SK-N-DZ (cell line): ENCODE measurements around the gene ATRIP.
"Not testable (repeated sequence)": the region's sequence is repeated elsewhere in the genome, so short reads cannot be mapped to it uniquely, and the experiment has no call there.

Experiments
- DNase-seq: peaks from one replicate; pipeline ENCODE4 v3.0.0-alpha.2; 2015; ENCODE audit warnings: low spot score

ATRIP gene

DNA sequence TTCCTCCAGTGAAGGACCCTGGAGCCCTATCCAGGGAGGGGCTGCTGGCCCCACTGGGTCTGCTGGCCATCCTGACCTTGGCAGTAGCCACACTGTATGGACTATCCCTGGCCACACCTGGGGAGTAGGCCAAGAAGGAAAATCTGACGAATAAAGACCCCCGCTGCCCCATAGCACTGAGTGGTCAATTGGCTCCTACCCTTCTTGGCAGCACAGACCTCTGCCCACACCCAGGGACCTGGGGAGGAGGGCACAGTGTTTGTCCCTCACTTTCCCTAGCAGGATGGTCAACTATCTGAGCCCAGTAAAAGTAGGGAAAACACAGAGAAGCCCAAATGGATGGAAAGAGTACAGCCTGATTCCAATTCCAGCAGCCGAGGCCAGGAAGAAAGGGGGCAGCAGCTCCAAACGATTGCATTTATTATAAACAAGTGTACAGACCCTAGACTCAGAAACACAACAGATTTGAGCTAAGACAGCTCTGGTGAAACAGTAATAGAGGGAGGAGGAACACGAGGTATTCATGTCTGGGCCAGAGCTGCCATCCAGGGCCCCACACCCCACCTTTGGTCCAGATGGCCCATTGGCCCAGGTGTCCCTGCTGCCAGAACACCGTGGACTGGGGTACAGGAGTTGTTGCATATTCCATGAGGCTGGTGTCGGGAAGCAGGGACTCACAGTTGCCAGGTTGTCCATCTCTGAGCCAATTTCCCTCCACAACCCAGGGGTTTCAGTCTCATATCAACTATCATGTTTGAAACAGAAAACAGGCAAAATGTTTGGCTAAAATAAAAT lies 21.1 kb downstream of the ATRIP start:
- no peak for DNase-seq

DNA sequence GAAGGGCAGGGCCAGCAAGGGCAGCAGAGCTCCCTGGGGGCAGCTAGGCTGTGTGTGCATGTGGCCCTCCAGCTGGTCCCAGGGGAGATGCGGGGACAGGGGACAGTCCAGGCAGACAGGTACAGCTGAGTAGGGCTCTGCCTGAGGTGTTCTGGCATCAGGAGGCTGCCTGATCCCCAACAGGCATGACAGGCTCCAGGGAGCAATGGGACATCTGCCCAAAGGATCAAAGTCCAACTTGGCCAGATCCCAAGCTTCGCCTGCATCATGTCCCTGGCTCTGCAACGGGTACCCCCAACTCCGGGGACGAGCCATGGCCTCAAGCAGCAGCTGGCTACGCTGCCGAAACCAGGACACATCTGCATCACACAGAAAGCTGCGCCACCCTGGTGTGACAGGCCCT lies 21.8 kb downstream of the ATRIP start:
- DNase-seq: no peak

DNA sequence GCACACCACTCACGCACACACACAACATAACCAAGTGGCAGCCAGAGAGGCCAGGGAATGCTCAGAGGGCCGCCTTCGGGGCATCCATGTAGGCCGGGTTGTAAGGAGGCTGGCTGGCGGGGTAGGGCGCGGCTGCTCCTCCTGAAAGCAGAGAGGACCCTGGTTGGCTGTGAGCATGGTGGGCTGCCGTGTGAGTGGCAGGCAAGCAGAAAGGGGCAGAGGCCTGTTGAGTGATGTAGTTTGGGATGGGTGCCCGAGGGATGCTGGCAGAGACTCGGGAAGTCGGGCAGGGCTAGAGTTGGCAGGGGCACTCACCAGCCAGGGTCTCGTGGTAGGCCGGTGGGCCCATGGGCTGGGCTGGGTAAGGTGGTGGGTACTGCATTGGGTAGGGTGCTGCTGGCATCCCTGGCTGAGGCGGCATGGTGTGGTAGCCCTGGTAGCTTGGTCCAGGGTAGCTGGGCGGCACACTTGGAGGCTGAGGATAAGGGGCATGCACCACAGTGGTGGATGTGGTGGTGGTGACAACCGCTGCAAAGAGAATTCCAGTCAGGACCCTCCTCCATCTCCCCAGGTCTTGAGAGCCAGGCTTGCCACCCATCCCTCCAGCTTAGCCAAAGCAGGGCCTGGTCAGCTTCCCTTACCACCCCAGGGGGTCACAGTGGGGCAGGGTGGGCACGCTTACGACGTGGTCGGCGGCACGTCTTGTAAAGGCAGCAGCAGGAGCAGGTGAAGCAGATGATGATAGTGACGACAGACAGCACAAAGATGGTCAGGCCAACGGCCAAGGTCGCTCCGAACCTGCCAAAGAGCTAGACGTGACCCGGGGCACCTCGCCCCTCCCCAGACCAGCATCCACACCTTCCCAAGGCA lies 22.7 kb downstream of the ATRIP start:
- no peak for DNase-seq

GRCh38 chr3:48470286-48470685 lies 23.7 kb downstream of the ATRIP start:
- DNase-seq: no peak

- DNase-seq: no peak
These were observed 26.1 kb downstream of the ATRIP start for GRCh38 chr3:48472673-48472922.

DNA sequence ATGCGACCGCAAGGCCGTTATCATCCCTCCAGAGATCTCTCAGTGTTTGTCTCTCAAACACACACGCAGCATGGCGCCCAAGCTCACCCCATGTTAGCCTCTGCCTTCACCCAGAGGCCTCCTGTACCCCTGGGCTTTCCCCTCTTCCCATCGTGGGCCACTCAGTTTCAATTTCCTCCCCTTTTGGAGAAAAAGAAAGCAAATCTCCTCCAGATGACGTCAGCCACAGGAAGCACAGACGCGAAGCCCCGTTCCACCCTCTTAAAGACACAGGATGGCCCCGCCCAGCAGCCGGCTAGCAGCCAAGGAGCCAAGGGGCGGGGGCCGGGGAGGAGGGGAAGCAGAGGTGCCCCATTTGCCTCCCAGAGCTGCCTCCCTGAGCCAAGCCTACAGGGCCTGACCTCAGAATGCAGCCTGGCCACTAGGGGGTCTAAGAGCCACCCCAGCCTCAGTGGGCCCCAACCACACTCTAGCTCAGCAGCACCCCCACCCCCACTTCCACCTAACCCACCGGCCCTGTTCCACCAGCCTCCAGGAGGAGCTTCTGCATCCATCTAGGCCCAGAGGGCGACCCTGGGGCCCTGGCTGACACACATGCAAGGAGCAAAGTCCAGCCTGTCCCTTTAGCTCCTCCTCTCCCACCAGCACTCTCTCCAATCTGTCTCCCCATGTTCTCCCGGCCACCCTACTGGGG lies 26.5 kb downstream of the ATRIP start:
- DNase-seq: peak; percentile 94

- no peak for DNase-seq
These were observed 27.0 kb downstream of the ATRIP start for GRCh38 chr3:48473617-48473952.

DNA sequence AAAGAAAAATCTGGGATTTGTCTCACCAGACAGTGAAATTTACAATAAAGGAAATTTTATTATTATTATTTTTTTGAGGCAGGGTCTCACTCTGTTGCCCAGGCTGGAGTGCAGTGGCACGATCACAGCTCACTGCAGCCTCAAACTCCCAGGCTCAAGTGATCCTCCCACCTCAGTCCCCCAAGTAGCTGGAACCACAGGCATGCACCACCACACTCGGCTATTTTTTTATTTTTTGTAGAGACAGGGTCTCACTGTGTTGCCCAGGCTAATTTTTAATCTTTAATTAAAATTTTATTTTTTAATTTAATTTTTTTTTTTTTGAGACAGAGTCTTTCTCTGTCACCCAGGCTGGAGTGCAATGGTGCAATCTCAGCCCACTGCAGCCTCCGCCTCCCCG lies 27.5 kb downstream of the ATRIP start:
- not testable (repeated sequence) for DNase-seq

GRCh38 chr3:48474619-48475018 lies 28.1 kb downstream of the ATRIP start:
- DNase-seq: no peak

- DNase-seq: no peak
These were observed 28.7 kb downstream of the ATRIP start for GRCh38 chr3:48475188-48475587.

- DNase-seq: no peak
These were observed 30.0 kb downstream of the ATRIP start for GRCh38 chr3:48476426-48477053.

- DNase-seq: no peak
These were observed 31.5 kb downstream of the ATRIP start for GRCh38 chr3:48477959-48478520.

- no peak for DNase-seq
These were observed 32.4 kb downstream of the ATRIP start for GRCh38 chr3:48478626-48479555.

DNA sequence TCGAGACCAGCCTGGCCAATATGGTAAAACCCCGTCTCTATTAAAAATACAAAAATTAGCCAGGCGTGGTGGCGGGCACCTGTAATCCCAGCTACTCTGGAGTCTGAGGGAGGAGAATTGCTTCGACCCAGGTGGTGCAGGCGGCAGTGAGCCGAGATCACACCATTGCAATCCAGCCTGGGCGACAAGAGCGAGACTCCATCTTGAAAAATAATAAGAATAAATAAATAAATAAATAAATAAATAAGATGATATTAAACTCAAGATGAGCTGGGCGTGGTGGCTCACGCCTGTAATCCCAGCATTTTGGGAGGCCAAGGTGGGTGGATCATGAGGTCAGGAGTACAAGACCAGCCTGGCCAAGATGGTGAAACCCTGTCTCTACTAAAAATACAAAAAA lies 34.4 kb downstream of the ATRIP start:
- not testable (repeated sequence) for DNase-seq

DNA sequence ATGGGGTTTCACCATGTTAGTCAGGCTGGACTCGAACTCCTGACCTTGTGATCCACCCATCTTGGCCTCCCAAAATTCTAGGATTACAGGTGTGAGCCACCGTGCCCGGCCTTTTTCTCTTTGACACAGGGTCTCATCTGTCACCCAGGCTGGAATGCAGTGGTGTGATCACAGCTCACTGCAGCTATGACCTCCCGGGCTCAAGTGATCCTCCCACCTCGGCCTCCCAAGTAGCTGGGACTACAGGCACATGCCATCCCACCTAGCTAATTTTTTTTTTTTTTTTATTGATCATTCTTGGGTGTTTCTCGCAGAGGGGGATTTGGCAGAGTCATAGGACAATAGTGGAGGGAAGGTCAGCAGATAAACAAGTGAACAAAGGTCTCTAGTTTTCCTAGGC lies 36.3 kb downstream of the ATRIP start:
- DNase-seq: not testable (repeated sequence)

DNA sequence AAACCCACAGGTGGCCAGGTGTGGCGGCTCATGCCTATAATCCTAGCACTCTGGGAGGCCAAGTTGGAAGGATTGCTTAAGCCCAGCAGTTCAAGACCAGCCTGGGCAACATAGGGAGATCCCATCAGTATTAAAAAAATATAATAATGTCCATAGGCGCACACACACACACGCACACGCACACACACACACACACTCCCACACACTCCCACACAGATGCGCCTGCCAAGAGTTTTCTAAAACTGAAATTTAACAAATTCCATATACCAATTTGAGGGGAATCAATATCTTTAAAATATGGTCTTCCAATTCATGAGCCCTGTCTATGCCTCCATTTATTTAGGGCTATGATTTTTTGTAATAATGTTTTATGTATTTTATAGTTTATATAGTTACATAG lies 40.4 kb downstream of the ATRIP start:
- no peak for DNase-seq

GRCh38 chr3:48492461-48493202 lies 46.1 kb downstream of the ATRIP start:
- no peak for DNase-seq

DNA sequence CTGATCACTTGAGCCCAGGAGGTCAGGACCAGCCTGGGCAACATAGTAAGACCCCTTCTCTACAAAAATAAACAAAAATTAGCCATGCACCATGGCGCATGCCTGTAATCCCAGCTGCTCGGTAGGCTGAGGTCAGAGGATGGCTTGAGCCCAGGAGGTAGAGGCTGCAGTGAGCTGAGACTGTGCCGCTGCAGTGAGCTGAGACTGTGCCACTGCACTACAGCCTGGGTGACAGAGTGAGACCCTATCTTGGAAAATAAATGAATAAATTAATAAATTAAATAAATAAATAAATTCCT lies 46.6 kb downstream of the ATRIP start:
- no peak for DNase-seq

- no peak for DNase-seq
These were observed 54.1 kb downstream of the ATRIP start for GRCh38 chr3:48500656-48501055.

DNA sequence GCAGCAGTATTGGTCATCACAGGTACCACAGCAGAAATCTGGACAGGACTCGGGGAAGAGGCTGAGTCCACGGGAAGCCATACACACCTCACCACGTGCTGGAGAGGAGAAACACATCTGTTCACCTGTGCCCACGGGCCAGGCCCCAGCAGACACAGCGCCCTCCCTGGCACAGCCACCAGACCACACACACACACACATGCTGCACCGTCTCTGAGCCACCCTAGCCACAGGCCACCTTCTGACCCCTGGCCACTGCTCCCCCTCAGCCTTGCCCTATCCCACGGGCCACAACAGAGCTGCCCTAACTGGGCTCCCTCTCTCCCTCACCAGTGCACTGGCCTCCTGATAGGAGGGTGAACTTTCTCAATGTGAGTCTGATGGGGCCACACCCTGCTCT lies 54.7 kb downstream of the ATRIP start:
- no peak for DNase-seq
